Measurements from ENCODE around the gene PGM2.

The PGM2 gene

DNA sequence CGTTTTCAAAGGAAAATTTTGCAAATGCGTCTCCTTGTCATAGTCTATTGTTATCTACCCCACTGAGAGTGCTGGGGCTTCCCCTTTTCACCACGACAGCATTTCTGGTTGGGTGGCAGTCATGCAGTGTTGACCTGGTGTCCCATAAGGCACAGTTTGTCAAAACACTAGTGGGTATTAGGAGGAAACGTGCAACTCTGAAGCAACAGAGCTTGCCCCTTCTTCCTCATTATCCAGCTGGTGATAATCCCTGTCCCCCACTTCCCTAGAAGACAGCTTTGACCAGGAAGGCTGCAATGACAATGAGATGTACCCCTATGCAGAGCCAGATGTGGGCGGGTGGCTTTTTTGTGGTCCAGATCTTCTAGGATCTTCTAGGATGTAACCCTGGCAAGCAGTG lies 66.2 kb downstream of the PGM2 start:
- in situ Hi-C loops (cut with MboI; ENCODE audit: low sequenced_read_pairs), result no loop called here

DNA sequence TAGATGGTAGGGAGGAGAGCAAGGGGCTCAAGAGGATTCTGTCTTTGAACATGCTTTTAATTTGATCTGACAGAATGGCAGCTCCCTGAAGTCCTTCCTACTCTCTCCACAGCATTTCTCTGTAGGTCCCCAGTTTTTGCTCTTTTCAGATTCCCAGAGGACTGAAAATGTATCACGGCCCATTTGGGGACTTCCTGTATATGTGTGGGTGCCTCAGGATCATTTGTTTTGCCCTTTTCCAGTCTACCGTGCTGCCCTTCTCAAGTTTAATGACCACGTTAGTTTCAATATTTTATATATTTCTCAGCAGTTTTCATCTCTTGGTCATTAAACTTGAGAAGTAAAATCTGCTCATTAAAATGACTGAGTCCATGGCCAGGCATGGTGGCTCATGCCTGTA lies 66.7 kb downstream of the PGM2 start:
- in situ Hi-C loops (cut with MboI; ENCODE audit: low sequenced_read_pairs), result no loop called here

GRCh38 chr4:37895271-37895670 lies 68.8 kb downstream of the PGM2 start:
- in situ Hi-C loops (cut with MboI; ENCODE audit: low sequenced_read_pairs), result no loop called here

DNA sequence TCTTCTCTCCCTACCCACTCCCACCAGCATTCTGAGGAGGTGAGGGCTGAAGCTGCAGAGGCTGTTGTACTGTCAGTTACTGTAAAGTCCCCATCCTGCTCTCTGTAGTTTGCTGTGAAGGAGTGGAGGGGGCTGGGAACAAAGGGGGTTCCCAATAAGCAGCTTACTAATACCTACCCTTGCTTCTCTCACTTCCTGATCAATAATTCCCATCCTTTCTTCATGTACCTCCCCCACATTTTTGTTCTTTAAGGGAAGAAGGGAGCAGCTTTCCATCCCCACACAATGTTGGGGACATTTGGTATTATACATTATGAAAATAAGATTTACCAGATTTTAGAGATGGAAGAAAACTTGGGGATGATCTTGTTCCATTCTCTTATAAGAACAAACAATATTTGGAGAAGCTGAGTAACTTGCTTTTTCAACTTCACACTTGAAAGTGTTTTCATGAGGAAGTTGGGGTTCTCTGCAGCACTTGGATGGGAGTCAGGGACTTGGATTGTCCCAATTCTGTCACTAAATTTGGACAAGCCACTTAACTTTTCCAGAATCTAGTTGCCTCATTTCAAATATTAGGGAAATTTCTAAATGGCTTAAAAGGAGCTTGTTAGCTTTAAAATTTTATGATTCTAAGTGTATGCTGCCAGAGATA lies 69.8 kb downstream of the PGM2 start:
- in situ Hi-C loops (cut with MboI; ENCODE audit: low sequenced_read_pairs), result no loop called here

DNA sequence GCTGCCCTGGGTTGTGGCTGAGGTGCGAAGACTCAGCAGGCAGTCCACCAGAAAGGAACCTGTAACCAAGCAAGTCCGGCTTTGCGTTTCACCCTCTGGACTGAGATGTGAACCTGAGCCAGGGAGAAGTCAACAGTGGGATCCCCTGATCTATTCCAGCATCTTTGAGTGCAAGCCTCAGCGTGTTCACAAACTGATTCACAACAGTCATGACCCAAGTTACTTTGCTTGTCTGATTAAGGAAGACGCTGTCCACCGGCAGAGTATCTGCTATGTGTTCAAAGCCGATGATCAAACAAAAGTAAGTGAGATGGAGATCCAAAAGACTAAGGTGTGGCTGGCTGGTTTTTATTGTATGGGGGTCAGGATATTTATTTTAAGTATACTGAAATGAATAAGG lies 75.7 kb downstream of the PGM2 start:
- in situ Hi-C loops (cut with MboI; ENCODE audit: low sequenced_read_pairs), result no loop called here

GRCh38 chr4:37902738-37903693 lies 76.5 kb downstream of the PGM2 start:
- in situ Hi-C loops (cut with MboI; ENCODE audit: low sequenced_read_pairs), result no loop called here

GRCh38 chr4:37903901-37904300 lies 77.4 kb downstream of the PGM2 start:
- in situ Hi-C loops (cut with MboI; ENCODE audit: low sequenced_read_pairs), result no loop called here

DNA sequence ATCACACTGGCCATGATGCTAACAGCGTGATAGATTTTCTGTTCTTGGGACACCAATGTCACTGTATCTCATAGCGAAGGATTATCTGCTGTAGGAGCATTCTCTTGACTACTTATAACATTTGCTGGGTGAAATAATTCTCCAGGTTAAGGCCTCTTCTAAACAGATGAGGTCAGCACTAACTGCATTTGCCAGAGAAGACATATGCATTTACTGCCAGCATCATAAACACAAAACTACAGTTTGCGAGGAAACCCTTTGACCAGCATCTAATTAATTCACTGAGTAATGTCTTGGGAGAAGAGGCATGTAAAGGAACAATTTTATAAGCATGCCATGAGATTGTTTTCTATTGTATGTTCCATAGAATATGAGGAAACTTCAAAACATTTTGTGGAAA lies 78.3 kb downstream of the PGM2 start:
- in situ Hi-C loops (cut with MboI; ENCODE audit: low sequenced_read_pairs), result no loop called here

DNA sequence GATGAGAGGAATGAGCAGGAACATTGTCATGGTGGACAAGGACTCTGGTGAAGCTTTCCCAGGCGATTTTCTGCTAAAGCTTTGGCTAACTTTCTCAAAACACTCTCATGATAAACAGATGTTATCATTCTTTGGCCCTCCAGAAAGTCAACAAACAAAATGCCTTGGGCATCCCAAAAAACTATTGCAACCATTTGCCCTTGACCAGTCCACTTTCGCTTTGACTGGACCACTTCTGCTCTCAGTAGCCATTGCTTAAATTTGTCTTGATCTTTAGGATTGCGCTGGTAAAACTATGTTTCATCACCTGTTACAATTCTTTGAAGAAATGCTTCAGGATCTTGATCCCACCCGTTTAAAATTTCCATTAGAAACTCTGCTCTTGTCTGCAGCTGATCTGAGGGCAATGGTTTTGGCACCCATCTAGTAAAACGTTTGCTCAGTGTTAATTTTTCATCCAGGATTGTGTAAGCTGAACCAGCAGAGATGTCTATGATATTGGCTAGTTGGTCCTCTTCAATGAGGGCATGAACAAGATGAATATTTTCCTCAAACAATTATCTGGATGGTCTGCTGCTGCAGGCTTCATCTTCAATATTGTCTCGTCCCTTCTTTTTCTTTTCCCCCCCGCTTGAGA lies 79.2 kb downstream of the PGM2 start:
- in situ Hi-C loops (cut with MboI; ENCODE audit: low sequenced_read_pairs), result no loop called here

- in situ Hi-C loops (cut with MboI; ENCODE audit: low sequenced_read_pairs), result no loop called here
Measured at GRCh38 chr4:37908488-37909331, 82.2 kb downstream of the PGM2 start.

DNA sequence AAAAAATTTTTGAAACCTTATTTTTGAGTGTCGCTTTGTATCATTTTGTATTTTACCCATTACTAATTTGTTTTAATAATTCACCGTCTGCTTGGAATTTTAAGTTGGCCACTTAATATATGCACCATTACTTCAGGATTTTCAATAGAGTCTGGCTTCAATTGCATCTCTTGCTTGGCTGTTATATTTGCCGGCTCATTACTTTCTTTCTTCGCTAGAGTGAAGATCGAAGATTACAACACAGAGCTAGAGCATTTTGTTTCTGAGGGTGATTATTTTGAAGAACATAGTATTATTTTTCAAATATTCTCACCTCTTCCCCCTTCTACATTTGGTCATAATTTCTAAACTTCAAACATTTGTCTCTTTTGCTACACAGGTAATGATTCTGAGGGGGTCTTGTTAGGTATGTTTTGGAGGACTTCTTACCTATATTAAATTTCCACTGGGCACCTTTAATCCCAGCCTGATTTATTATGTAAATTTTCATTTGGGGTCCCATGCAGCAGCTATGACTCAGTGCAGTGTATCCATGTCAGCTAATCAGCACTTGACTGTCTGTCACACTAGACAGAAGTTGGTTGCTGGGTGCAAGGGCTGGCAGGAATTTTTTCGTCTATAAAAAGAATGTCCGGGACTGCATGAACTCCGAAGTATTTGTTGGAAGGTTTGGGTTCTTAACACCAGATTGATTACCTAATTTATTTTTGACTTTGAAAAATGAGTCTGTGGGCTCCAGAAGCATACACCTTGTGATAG lies 83.0 kb downstream of the PGM2 start:
- in situ Hi-C loops (cut with MboI; ENCODE audit: low sequenced_read_pairs), result no loop called here

- in situ Hi-C loops (cut with MboI; ENCODE audit: low sequenced_read_pairs), result no loop called here
Measured at GRCh38 chr4:37910091-37910486, 83.6 kb downstream of the PGM2 start.

All from HL-60/S4 (cell line).